ENCODE measurements around the gene RPP40.
A peak's percentile ranks its signal among the peaks of the same experiment; 100 is the strongest.

RPP40 gene, protein sequence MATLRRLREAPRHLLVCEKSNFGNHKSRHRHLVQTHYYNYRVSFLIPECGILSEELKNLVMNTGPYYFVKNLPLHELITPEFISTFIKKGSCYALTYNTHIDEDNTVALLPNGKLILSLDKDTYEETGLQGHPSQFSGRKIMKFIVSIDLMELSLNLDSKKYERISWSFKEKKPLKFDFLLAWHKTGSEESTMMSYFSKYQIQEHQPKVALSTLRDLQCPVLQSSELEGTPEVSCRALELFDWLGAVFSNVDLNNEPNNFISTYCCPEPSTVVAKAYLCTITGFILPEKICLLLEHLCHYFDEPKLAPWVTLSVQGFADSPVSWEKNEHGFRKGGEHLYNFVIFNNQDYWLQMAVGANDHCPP

GRCh38 chr6:5003604-5004372 is at the start of gene RPP40:
Gene RPP40, minus strand, starts transcription at chr6:5004037. Its CDS starts 35 bp downstream, at chr6:5004002.
- Histone ChIP-seq H3K4me1 (ENCODE audit: insufficient read depth, low read length) (no peaks in the 10 kb centered on the region), H3K27me3 (ENCODE audit: insufficient read depth, low read length) (no peaks in the 10 kb centered on the region), H3K9me3 (ENCODE audit: insufficient read depth, low read depth, low read length) (no peaks in the 10 kb centered on the region), H3K27ac (ENCODE audit: low read length) (no peak within 1 kb of the TSS), H3K9ac (ENCODE audit: low read depth, low read length) (peak within 1 kb of the TSS; percentile 72; the same call in 1 of the 2 replicates), H3K36me3 (ENCODE audit: insufficient read depth, low read depth, low read length) (peaks cover 18% of the 10 kb centered on the region), H3K4me3 (ENCODE audit: low read length) (peak within 1 kb of the TSS; percentile 97)

- Histone ChIP-seq H3K27me3 (ENCODE audit: insufficient read depth, low read length) (no peaks in the 10 kb centered on the region), H3K9ac (ENCODE audit: low read depth, low read length) (no peak overlapping the region), H3K36me3 (ENCODE audit: insufficient read depth, low read depth, low read length) (no peaks in the 10 kb centered on the region), H3K4me1 (ENCODE audit: insufficient read depth, low read length) (peaks cover 5% of the 10 kb centered on the region; the same call in 1 of the 2 replicates), H3K4me3 (ENCODE audit: low read length) (no peak overlapping the region), H3K9me3 (ENCODE audit: insufficient read depth, low read depth, low read length) (peaks cover 21% of the 10 kb centered on the region), H3K27ac (ENCODE audit: low read length) (no peak overlapping the region)
Observed at GRCh38 chr6:5053038-5053437, 49.2 kb upstream of the RPP40 start.

GRCh38 chr6:5051394-5051793 is 47.6 kb upstream of the RPP40 start:
- H3K4me3 ChIP-seq (ENCODE audit: low read length), result no peak overlapping the region

DNA sequence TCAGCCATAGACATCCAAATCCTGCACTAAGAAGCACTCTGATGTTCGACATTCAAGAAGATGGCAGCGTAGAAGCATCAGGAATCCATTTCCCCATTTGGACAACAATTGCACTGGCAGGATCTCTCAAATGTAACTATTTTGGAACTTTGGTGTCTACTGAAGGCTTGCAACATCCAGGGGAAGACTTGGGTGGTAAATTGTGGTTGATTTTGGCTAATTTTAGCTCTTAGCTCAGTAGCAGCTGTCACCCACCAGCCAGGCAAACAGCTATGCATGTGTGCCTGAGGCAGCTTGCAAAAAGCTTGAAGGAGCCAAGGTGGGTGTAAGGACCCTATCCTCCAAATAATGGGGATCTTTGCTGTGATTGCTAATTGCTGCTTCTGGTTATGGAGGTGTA is 46.2 kb upstream of the RPP40 start:
- Histone ChIP-seq H3K9me3 (ENCODE audit: insufficient read depth, low read depth, low read length) (peaks cover 21% of the 10 kb centered on the region), H3K4me1 (ENCODE audit: insufficient read depth, low read length) (peaks cover 5% of the 10 kb centered on the region; the same call in 1 of the 2 replicates), H3K9ac (ENCODE audit: low read depth, low read length) (no peak overlapping the region), H3K4me3 (ENCODE audit: low read length) (no peak overlapping the region), H3K27ac (ENCODE audit: low read length) (no peak overlapping the region), H3K27me3 (ENCODE audit: insufficient read depth, low read length) (no peaks in the 10 kb centered on the region), H3K36me3 (ENCODE audit: insufficient read depth, low read depth, low read length) (no peaks in the 10 kb centered on the region)

More at GRCh38 chr6:5051394-5051793, 47.6 kb upstream of the RPP40 start:
- no peaks in the 10 kb centered on the region for H3K36me3 ChIP-seq (ENCODE audit: insufficient read depth, low read depth, low read length)
- no peak overlapping the region for H3K9ac ChIP-seq (ENCODE audit: low read depth, low read length)
- H3K27me3 ChIP-seq (ENCODE audit: insufficient read depth, low read length), result no peaks in the 10 kb centered on the region
- H3K4me1 ChIP-seq (ENCODE audit: insufficient read depth, low read length), result peaks cover 5% of the 10 kb centered on the region; the same call in 1 of the 2 replicates
- peaks cover 21% of the 10 kb centered on the region for H3K9me3 ChIP-seq (ENCODE audit: insufficient read depth, low read depth, low read length)
- no peak overlapping the region for H3K27ac ChIP-seq (ENCODE audit: low read length)

DNA sequence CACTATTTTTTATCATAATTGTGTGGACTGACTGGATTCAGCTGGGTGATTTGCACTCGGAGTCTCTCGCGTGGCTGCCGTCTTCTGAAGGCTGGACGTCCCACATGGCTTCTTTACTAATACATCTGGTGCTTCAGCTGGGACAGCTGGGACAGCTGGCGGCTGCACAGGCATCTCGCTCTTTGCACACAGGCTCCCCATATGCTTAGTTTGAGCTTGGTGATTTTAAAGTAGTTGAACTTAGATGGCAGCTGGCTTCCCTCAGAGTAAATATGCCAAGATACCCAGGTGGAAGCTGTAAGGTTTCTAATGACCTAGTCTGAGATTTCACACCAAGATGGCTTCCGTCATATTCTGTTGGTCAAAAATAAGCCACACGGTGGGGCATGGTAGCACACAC is 42.6 kb upstream of the RPP40 start:
- Histone ChIP-seq H3K36me3 (ENCODE audit: insufficient read depth, low read depth, low read length) (no peaks in the 10 kb centered on the region), H3K9me3 (ENCODE audit: insufficient read depth, low read depth, low read length) (peaks cover 18% of the 10 kb centered on the region; the same call in 1 of the 2 replicates), H3K27me3 (ENCODE audit: insufficient read depth, low read length) (no peaks in the 10 kb centered on the region), H3K9ac (ENCODE audit: low read depth, low read length) (no peak overlapping the region), H3K4me1 (ENCODE audit: insufficient read depth, low read length) (no peaks in the 10 kb centered on the region), H3K27ac (ENCODE audit: low read length) (no peak overlapping the region), H3K4me3 (ENCODE audit: low read length) (no peak overlapping the region)

DNA sequence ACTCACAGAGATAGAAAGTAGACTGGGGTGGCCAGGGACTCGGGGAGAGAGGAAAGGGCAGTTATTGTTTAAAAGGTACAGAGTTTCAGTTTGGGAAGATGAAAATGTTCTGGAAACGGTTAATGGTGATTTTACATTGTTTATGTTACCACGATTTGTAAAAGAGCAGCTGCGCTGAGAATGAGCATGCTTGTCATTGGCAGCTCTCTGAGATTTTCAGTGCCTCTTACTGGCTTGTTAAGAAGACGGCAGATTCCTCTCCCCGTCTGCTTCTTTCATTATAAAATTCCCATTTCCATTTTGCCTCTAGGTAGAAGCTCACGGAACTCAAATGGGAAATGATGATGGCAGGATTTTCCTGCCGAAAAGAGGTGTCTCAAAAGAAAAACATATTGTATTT is 41.6 kb upstream of the RPP40 start:
- no peak overlapping the region for H3K4me3 ChIP-seq (ENCODE audit: low read length)
- no peak overlapping the region for H3K9ac ChIP-seq (ENCODE audit: low read depth, low read length)
- no peaks in the 10 kb centered on the region for H3K27me3 ChIP-seq (ENCODE audit: insufficient read depth, low read length)
- H3K4me1 ChIP-seq (ENCODE audit: insufficient read depth, low read length), result no peaks in the 10 kb centered on the region
- H3K9me3 ChIP-seq (ENCODE audit: insufficient read depth, low read depth, low read length), result peaks cover 8% of the 10 kb centered on the region; the same call in 1 of the 2 replicates
- no peaks in the 10 kb centered on the region for H3K36me3 ChIP-seq (ENCODE audit: insufficient read depth, low read depth, low read length)
- no peak overlapping the region for H3K27ac ChIP-seq (ENCODE audit: low read length)

DNA sequence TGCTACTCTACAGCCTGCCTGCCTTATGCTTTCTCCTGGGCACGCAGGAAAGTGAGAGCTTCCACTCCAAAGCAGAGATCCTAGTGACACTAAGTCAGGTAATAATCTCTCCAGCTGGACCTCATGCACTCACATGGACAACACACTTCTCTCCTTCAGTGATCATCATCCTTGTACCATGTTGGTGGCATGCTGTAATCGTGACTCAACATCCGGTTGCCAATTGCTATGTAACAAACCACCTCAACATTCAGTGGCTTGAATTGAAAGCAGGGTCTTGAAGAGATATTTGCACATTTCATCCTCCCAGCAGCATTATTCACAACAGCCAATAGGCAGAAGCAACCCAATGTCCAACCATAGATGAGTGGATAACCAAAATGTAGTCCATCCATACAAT is 41.0 kb upstream of the RPP40 start:
- Histone ChIP-seq H3K9ac (ENCODE audit: low read depth, low read length) (no peak overlapping the region), H3K36me3 (ENCODE audit: insufficient read depth, low read depth, low read length) (no peaks in the 10 kb centered on the region), H3K4me3 (ENCODE audit: low read length) (no peak overlapping the region), H3K4me1 (ENCODE audit: insufficient read depth, low read length) (no peaks in the 10 kb centered on the region), H3K27ac (ENCODE audit: low read length) (no peak overlapping the region), H3K9me3 (ENCODE audit: insufficient read depth, low read depth, low read length) (peaks cover 4% of the 10 kb centered on the region; the same call in 1 of the 2 replicates), H3K27me3 (ENCODE audit: insufficient read depth, low read length) (no peaks in the 10 kb centered on the region)

GRCh38 chr6:5042436-5042835 is 38.6 kb upstream of the RPP40 start:
- H3K4me1 ChIP-seq (ENCODE audit: insufficient read depth, low read length), result no peaks in the 10 kb centered on the region
- H3K4me3 ChIP-seq (ENCODE audit: low read length), result no peak overlapping the region
- no peaks in the 10 kb centered on the region for H3K9me3 ChIP-seq (ENCODE audit: insufficient read depth, low read depth, low read length)
- H3K9ac ChIP-seq (ENCODE audit: low read depth, low read length), result no peak overlapping the region
- no peaks in the 10 kb centered on the region for H3K36me3 ChIP-seq (ENCODE audit: insufficient read depth, low read depth, low read length)
- no peak overlapping the region for H3K27ac ChIP-seq (ENCODE audit: low read length)
- H3K27me3 ChIP-seq (ENCODE audit: insufficient read depth, low read length), result no peaks in the 10 kb centered on the region

DNA sequence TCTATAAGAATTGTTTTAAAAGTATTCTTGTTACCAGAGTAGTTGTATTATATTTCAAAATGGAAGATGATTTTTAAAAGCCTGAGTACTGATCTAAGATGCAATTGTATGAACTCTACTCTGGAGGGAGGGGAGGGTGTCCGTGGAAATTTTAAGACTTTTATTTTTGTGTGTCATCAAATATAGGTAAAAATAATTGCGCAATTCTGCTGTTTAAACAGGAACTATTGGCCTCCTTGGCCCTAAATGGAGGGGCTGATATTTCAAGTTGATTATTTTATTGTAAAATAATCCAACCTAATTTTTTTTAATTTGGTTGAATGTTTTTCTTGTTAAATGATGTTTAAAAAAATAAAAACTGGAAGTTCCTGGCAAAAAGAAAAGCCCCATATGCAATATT is 38.1 kb upstream of the RPP40 start:
- no peaks in the 10 kb centered on the region for H3K36me3 ChIP-seq (ENCODE audit: insufficient read depth, low read depth, low read length)
- no peaks in the 10 kb centered on the region for H3K27me3 ChIP-seq (ENCODE audit: insufficient read depth, low read length)
- no peak overlapping the region for H3K4me3 ChIP-seq (ENCODE audit: low read length)
- no peak overlapping the region for H3K27ac ChIP-seq (ENCODE audit: low read length)
- H3K9me3 ChIP-seq (ENCODE audit: insufficient read depth, low read depth, low read length), result no peaks in the 10 kb centered on the region
- no peak overlapping the region for H3K9ac ChIP-seq (ENCODE audit: low read depth, low read length)
- H3K4me1 ChIP-seq (ENCODE audit: insufficient read depth, low read length), result no peaks in the 10 kb centered on the region

DNA sequence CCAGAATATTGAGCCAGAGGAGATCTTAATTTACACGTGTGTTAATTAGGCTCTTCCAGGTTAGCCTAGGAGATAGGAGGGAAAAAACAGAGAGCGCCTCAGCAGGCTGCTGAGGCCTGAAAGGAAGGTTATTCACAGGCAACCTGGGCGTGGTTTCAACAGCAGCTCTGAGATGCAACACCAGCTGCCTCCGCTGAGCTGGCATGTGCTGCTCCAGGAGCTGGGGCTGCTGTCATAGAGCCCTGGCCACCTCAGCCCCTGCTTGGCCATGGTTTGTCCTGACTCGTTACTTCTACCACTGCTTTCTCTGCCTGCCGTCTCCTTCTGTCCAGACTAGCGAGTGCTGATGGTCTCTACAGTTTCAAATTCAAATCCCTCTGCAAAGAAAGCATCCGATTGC is 32.4 kb upstream of the RPP40 start:
- H3K9ac ChIP-seq (ENCODE audit: low read depth, low read length), result no peak overlapping the region
- H3K4me1 ChIP-seq (ENCODE audit: insufficient read depth, low read length), result peaks cover 8% of the 10 kb centered on the region; the same call in 1 of the 2 replicates
- H3K36me3 ChIP-seq (ENCODE audit: insufficient read depth, low read depth, low read length), result no peaks in the 10 kb centered on the region
- no peak overlapping the region for H3K27ac ChIP-seq (ENCODE audit: low read length)
- H3K4me3 ChIP-seq (ENCODE audit: low read length), result no peak overlapping the region
- no peaks in the 10 kb centered on the region for H3K27me3 ChIP-seq (ENCODE audit: insufficient read depth, low read length)
- no peaks in the 10 kb centered on the region for H3K9me3 ChIP-seq (ENCODE audit: insufficient read depth, low read depth, low read length)

DNA sequence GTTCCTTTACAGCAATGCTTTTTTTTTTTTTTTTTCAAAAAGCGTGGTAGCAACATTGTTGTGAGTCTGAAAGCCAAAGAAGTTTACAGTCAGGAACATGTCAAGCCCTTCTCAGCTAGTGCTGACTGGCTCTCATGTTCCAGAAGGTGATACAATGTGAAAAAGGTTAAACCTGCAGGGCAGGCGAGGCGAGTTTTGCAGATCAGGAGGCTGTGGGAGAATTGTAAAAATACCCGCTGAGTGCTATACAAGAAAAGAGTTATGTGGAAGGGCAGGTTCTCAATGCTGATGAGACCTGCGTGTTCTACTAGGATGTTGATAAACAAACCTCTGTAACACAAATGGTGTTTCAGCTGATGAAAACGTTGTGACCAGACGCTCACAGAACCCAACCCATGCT is 30.9 kb upstream of the RPP40 start:
- Histone ChIP-seq H3K9ac (ENCODE audit: low read depth, low read length) (no peak overlapping the region), H3K4me3 (ENCODE audit: low read length) (no peak overlapping the region), H3K27ac (ENCODE audit: low read length) (no peak overlapping the region), H3K36me3 (ENCODE audit: insufficient read depth, low read depth, low read length) (no peaks in the 10 kb centered on the region), H3K9me3 (ENCODE audit: insufficient read depth, low read depth, low read length) (no peaks in the 10 kb centered on the region), H3K27me3 (ENCODE audit: insufficient read depth, low read length) (no peaks in the 10 kb centered on the region), H3K4me1 (ENCODE audit: insufficient read depth, low read length) (peaks cover 8% of the 10 kb centered on the region; the same call in 1 of the 2 replicates)

GRCh38 chr6:5034328-5034727 is 30.5 kb upstream of the RPP40 start:
- no peaks in the 10 kb centered on the region for H3K27me3 ChIP-seq (ENCODE audit: insufficient read depth, low read length)
- H3K4me1 ChIP-seq (ENCODE audit: insufficient read depth, low read length), result peaks cover 8% of the 10 kb centered on the region; the same call in 1 of the 2 replicates
- H3K9me3 ChIP-seq (ENCODE audit: insufficient read depth, low read depth, low read length), result no peaks in the 10 kb centered on the region
- H3K4me3 ChIP-seq (ENCODE audit: low read length), result no peak overlapping the region
- H3K9ac ChIP-seq (ENCODE audit: low read depth, low read length), result no peak overlapping the region
- H3K36me3 ChIP-seq (ENCODE audit: insufficient read depth, low read depth, low read length), result no peaks in the 10 kb centered on the region
- no peak overlapping the region for H3K27ac ChIP-seq (ENCODE audit: low read length)
